Right lobe of liver (tissue), 6 donors: Measurements from ENCODE around the gene LIM2. TPM values are rescaled to one million over a fixed set of nuclear protein-coding genes. Genes with fewer than 3 reads are reported as not detected.

Source experiments
- ATAC-seq, 4 donors: fragments of 200-7000 bp; cut with Tn5 transposase; one replicate each; pipeline ENCODE4 v1.9.1; 2020; ENCODE audit warnings: mild to moderate bottlenecking in 4 of 4, moderate library complexity in 4 of 4
- DNase-seq, 3 donors: peaks; one replicate each; pipeline ENCODE4 v3.0.0-alpha.2; 2020
- H3K27ac ChIP-seq, 3 donors: fragments of 200-600 bp; one replicate each; pipeline ENCODE4 v1.8.0; 2022
- H3K27me3 ChIP-seq, 2 donors: fragments of 200-600 bp; one replicate each; pipeline ENCODE4 v1.8.0; 2022
- H3K36me3 ChIP-seq, 4 donors: fragments of 200-600 bp; sonication (generic) in 1 of 4; one replicate each; pipeline versions ENCODE4 v1.5.1 to v1.8.0; 2017 to 2022; ENCODE audit warnings: control low read depth in 1 of 4
- H3K4me1 ChIP-seq, 4 donors: fragments of 200-600 bp; sonication (generic) in 1 of 4; one replicate each; pipeline versions ENCODE4 v1.5.1 to v1.8.0; 2017 to 2022; ENCODE audit warnings: control low read depth in 1 of 4
- H3K4me3 ChIP-seq, 3 donors: fragments of 200-600 bp; one replicate each; pipeline ENCODE4 v1.8.0; 2022
- H3K9me3 ChIP-seq, 4 donors: fragments of 200-600 bp; sonication (generic) in 1 of 4; one replicate each; pipeline versions ENCODE4 v1.5.1 to v1.8.0; 2017 to 2022; ENCODE audit warnings: control low read depth in 1 of 4
- CTCF ChIP-seq, 4 donors: fragments of 200-600 bp in 3 of 4; fragments of 450-650 bp in 1 of 4; IDR thresholded peaks; one replicate each; pipeline versions ENCODE4 v1.5.1 to v1.8.0; 2016 to 2022; ENCODE audit warnings: antibody characterized with exemption in 4 of 4, mild to moderate bottlenecking in 2 of 4
- POLR2A ChIP-seq: fragments of 450-650 bp; IDR thresholded peaks from one replicate; pipeline ENCODE4 v1.6.1; 2017; ENCODE audit warnings: antibody characterized with exemption, mild to moderate bottlenecking
- WGBS: methylation state at CpG from one replicate; pipeline ENCODE4 v1.1.6; 2018; ENCODE audit warnings: low coverage, low lambda C conversion rate; ENCODE audit not compliant: insufficient coverage; ENCODE audit errors: missing lambda C conversion rate; 5-methylcytosine and 5-hydroxymethylcytosine counted together
- intact Hi-C, 2 donors: fragments of 100-400 bp; cut with DNase I; formaldehyde crosslinking; loops; one replicate each; pipeline versions ENCODE4 v1.11.2 to v1.14.1; 2022
- total RNA-seq, 6 experiments: library from RNA; depleted of rRNA in 2 of 6; stranded (reverse); fragments of >200 nt in 2 of 6; fragmentation: NEBNext Ultra II Directional in 3 of 6; extraction: Animal tissue kit (Norgen Biotek cat#: 25700) in 3 of 6; gene quantifications; one replicate each; pipeline versions ENCODE4 v1.1.0 to v1.2.4, GENCODE V29; 2016 to 2023
- donor health status: DM: no; HTN: yes; CAD: no.
- donor health status: DM: no; HTN: no; CAD: no.
- donor health status: DM: no; HTN: no; CAD: no.
- donor health status: DM: no; HTN: yes; CAD: no.
- donor health status: DM: no; HTN: yes; CAD: no.

Gene LIM2
- total RNA-seq, 6 experiments from 2014 or later, result not detected

GRCh38 chr19:51331193-51331592, 56.6 kb downstream of the LIM2 start:
- no peak overlapping the region for H3K4me3 ChIP-seq
- H3K36me3 ChIP-seq, result no peaks in the 10 kb centered on the region
- intact Hi-C loops, result no loop called here
- H3K27me3 ChIP-seq, result peaks cover 0 to 15% of the 10 kb centered on the region in 2 donors
- H3K4me1 ChIP-seq, result peaks cover 0 to 7% (median 0%) of the 10 kb centered on the region in 4 donors
- H3K27ac ChIP-seq, result no peak overlapping the region
- H3K9me3 ChIP-seq, result no peaks in the 10 kb centered on the region
- ATAC-seq, result no peak
- TF ChIP-seq POLR2A, result no peak
- TF ChIP-seq CTCF (IDR thresholded peaks at IDR 0.05), result no peak
- DNase-seq, result no peak
- 75% methylated on average over 3 of the region's 3 CpGs for WGBS

GRCh38 chr19:51330366-51330765, 57.4 kb downstream of the LIM2 start:
- H3K4me1 ChIP-seq, result peaks cover 0 to 7% (median 0%) of the 10 kb centered on the region in 4 donors
- 96% methylated on average over 4 of the region's 4 CpGs for whole genome bisulfite sequencing
- TF ChIP-seq CTCF (IDR thresholded peaks at IDR 0.05) (no peak), POLR2A (no peak)
- ATAC-seq, result no peak
- H3K27me3 ChIP-seq, result peaks cover 0 to 15% of the 10 kb centered on the region in 2 donors
- no peak overlapping the region for H3K4me3 ChIP-seq
- intact Hi-C loops, result no loop called here
- no peak overlapping the region for H3K27ac ChIP-seq
- DNase-seq, result no peak
- no peaks in the 10 kb centered on the region for H3K9me3 ChIP-seq
- H3K36me3 ChIP-seq, result no peaks in the 10 kb centered on the region

Other genes starting within 250 kb of the LIM2 start
- 1 to 10 TPM; 2.4 to 7.3 (median 3.9) TPM for gene SIGLEC7, start 245.7 kb downstream of the LIM2 start, total RNA-seq
- gene CD33, start 162.9 kb downstream of the LIM2 start, total RNA-seq, result 1 to 10 TPM; 1.7 to 5.8 (median 3.8) TPM
- not detected for gene SIGLECL1, start 136.9 kb downstream of the LIM2 start, total RNA-seq
- under 1 TPM; 0.27 to 0.80 (median 0.49) TPM for gene IGLON5, start 76.3 kb downstream of the LIM2 start, total RNA-seq
- 1 to 10 TPM; 1.3 to 4.5 (median 2.8) TPM for gene VSIG10L, start 45.8 kb downstream of the LIM2 start, total RNA-seq
- gene ETFB, start 21.6 kb downstream of the LIM2 start, total RNA-seq, result 100 to 1,000 TPM; 210 to 439 (median 345) TPM
- 1 to 10 TPM in 1 of 6 experiments, under 1 TPM in 1, not detected in 4; 1.00 to 1.2 TPM for gene CLDND2, start 19.0 kb downstream of the LIM2 start, total RNA-seq
- gene NKG7, start 15.3 kb downstream of the LIM2 start, total RNA-seq, result 1 to 10 TPM; 1.7 to 7.7 (median 4.1) TPM
- not detected for gene C19orf84, start 2.6 kb upstream of the LIM2 start, total RNA-seq
- gene SIGLEC10, start 29.7 kb upstream of the LIM2 start, total RNA-seq, result 10 to 100 TPM in 2 of 6 experiments, 1 to 10 TPM in 4; 2.0 to 12.4 (median 5.6) TPM
- 1 to 10 TPM in 1 of 6 experiments, under 1 TPM in 5; 0.31 to 1.4 (median 0.71) TPM for gene SIGLEC8, start 70.5 kb upstream of the LIM2 start, total RNA-seq
- not detected for gene CEACAM18, start 90.6 kb upstream of the LIM2 start, total RNA-seq
- gene SIGLEC12, start 113.8 kb upstream of the LIM2 start, total RNA-seq, result under 1 TPM in 5 of 6 experiments, not detected in 1; 0.12 to 0.63 (median 0.33) TPM
- gene SIGLEC6, start 143.7 kb upstream of the LIM2 start, total RNA-seq, result not detected
- 1 to 10 TPM; 1.2 to 5.2 (median 4.4) TPM for gene ZNF175, start 183.3 kb upstream of the LIM2 start, total RNA-seq
- 1 to 10 TPM in 1 of 6 experiments, under 1 TPM in 2, not detected in 3; 0.89 to 1.1 (median 0.92) TPM for gene SIGLEC5, start 242.4 kb upstream of the LIM2 start, total RNA-seq